NT2/D1 (cell line): ENCODE measurements around the gene P2RY14.

Experiments
- YY1 ChIP-seq: IDR thresholded peaks from 2 replicates; pipeline ENCODE4 v1.6.1; 2011; ENCODE audit not compliant: insufficient read length, insufficient read depth
- ZNF274 ChIP-seq: IDR thresholded peaks from 2 replicates; pipeline ENCODE4 v1.6.1; 2011; ENCODE audit warnings: mild to moderate bottlenecking, low read depth, low read length

GRCh38 chr3:151168269-151169094 is 109.9 kb downstream of the P2RY14 start:
- TF ChIP-seq YY1, result no peak
- TF ChIP-seq ZNF274, result no peak
